Common myeloid progenitor, CD34-positive (primary cell): ENCODE measurements around the gene CRYL1.

Experiments
- CTCF ChIA-PET: fragments of 350-600 bp; sonication (Branson Sonifier 250); formaldehyde crosslinking; loops from one replicate; lab custom pipeline; 2021; ENCODE audit warnings: antibody characterized with exemption; lab: Charles Lee
- POLR2A ChIA-PET: fragments of 350-600 bp; sonication (Branson Sonifier 250); formaldehyde crosslinking; loops from one replicate; lab custom pipeline; 2021; ENCODE audit warnings: antibody characterized with exemption; lab: Charles Lee
- DNase-seq, 3 donors: peaks; one replicate each; pipeline versions ENCODE4 v3.0.0 to v3.0.0-alpha.2; 2013
- H3K27ac ChIP-seq, 2 experiments: 1 replicate in 1 of 2; 2 replicates in 1 of 2; pipeline ENCODE4 v1.7.0; 2013; ENCODE audit warnings: inconsistent platforms in 2 of 2, low read length in 2 of 2, mild to moderate bottlenecking in 2 of 2, low read depth in 1 of 2, moderate library complexity in 1 of 2; ENCODE audit not compliant: severe bottlenecking in 2 of 2, insufficient read depth in 1 of 2, poor library complexity in 1 of 2
- H3K27me3 ChIP-seq, 5 experiments: replicated peaks in 2 of 5; 1 replicate in 3 of 5; 2 replicates in 2 of 5; pipeline versions ENCODE4 v1.6.1 to v1.7.0; 2013; ENCODE audit warnings: low read length in 4 of 5, mild to moderate bottlenecking in 2 of 5, moderate library complexity in 2 of 5, inconsistent platforms in 1 of 5; ENCODE audit not compliant: insufficient read depth in 5 of 5, control insufficient read depth in 4 of 5
- H3K36me3 ChIP-seq, 4 experiments: 1 replicate in 2 of 4; 2 replicates in 2 of 4; pipeline versions ENCODE4 v1.6.1 to v1.7.0; 2013; ENCODE audit warnings: low read length in 3 of 4, control low read depth in 1 of 4, mild to moderate bottlenecking in 1 of 4; ENCODE audit not compliant: control insufficient read depth in 4 of 4, insufficient read depth in 4 of 4
- H3K4me1 ChIP-seq, 4 experiments: 1 replicate in 3 of 4; 2 replicates in 1 of 4; pipeline versions ENCODE4 v1.6.1 to v1.7.1; 2013; ENCODE audit warnings: low read length in 3 of 4, mild to moderate bottlenecking in 3 of 4, control low read depth in 1 of 4, inconsistent platforms in 1 of 4, moderate library complexity in 1 of 4; ENCODE audit not compliant: control insufficient read depth in 4 of 4, insufficient read depth in 4 of 4; ENCODE audit errors: control extremely low read depth in 1 of 4
- H3K4me3 ChIP-seq, 7 experiments: 1 replicate in 4 of 7; 2 replicates in 3 of 7; pipeline versions ENCODE4 v1.5.1 to v1.7.0; 2013; ENCODE audit warnings: mild to moderate bottlenecking in 7 of 7, low read length in 6 of 7, moderate library complexity in 6 of 7, inconsistent platforms in 2 of 7, low read depth in 2 of 7, control low read depth in 1 of 7; ENCODE audit not compliant: insufficient read depth in 4 of 7, control insufficient read depth in 1 of 7; ENCODE audit errors: extremely low read depth in 1 of 7
- H3K9me3 ChIP-seq, 5 experiments: 1 replicate in 4 of 5; 2 replicates in 1 of 5; pipeline versions ENCODE4 v1.6.1 to v1.7.1; 2013; ENCODE audit warnings: low read length in 4 of 5, mild to moderate bottlenecking in 2 of 5, inconsistent platforms in 1 of 5, low read depth in 1 of 5, moderate library complexity in 1 of 5; ENCODE audit not compliant: control insufficient read depth in 4 of 5, insufficient read depth in 2 of 5; ENCODE audit errors: control extremely low read depth in 1 of 5
- WGBS: methylation state at CpG from one replicate; pipeline ENCODE4 v1.1.5; 2013; ENCODE audit not compliant: insufficient coverage; 5-methylcytosine and 5-hydroxymethylcytosine counted together

CRYL1 gene

GRCh38 chr13:20430296-20430695 is 95.4 kb downstream of the CRYL1 start:
- WGBS = 79% methylated on average over 4 of the region's 4 CpGs
- CTCF ChIA-PET = no interaction called here
- no peaks in the 10 kb centered on the region for H3K27me3 ChIP-seq
- H3K9me3 ChIP-seq = no peaks in the 10 kb centered on the region
- no peak for DNase-seq
- no peak overlapping the region for H3K27ac ChIP-seq
- H3K4me1 ChIP-seq = peaks cover 0 to 8% (median 2%) of the 10 kb centered on the region in 4 experiments
- peaks cover 0 to 12% (median 2%) of the 10 kb centered on the region in 4 experiments for H3K36me3 ChIP-seq
- no peak overlapping the region for H3K4me3 ChIP-seq
- POLR2A ChIA-PET = no interaction called here

- peaks cover 0 to 8% (median 2%) of the 10 kb centered on the region in 4 experiments for H3K4me1 ChIP-seq
- CTCF ChIA-PET = no interaction called here
- WGBS = 100% methylated on average over 9 of the region's 9 CpGs
- no peak overlapping the region for H3K27ac ChIP-seq
- DNase-seq = no peak
- peaks cover 0 to 18% (median 4%) of the 10 kb centered on the region in 4 experiments for H3K36me3 ChIP-seq
- no peak overlapping the region for H3K4me3 ChIP-seq
- POLR2A ChIA-PET = no interaction called here
- H3K27me3 ChIP-seq = no peaks in the 10 kb centered on the region
- H3K9me3 ChIP-seq = no peaks in the 10 kb centered on the region
Measured at GRCh38 chr13:20429682-20430081, 96.0 kb downstream of the CRYL1 start.

GRCh38 chr13:20428666-20429644 is 96.7 kb downstream of the CRYL1 start:
- Histone ChIP-seq H3K4me3 (no peak overlapping the region), H3K27me3 (no peaks in the 10 kb centered on the region), H3K4me1 (peaks cover 0 to 8% (median 2%) of the 10 kb centered on the region in 4 experiments), H3K36me3 (peaks cover 0 to 20% (median 4%) of the 10 kb centered on the region in 4 experiments), H3K27ac (no peak overlapping the region), H3K9me3 (no peaks in the 10 kb centered on the region)
- WGBS = 98% methylated on average over 8 of the region's 11 CpGs
- CTCF ChIA-PET = no interaction called here
- POLR2A ChIA-PET = no interaction called here
- no peak for DNase-seq

GRCh38 chr13:20426766-20427448 is 98.8 kb downstream of the CRYL1 start:
- DNase-seq = no peak
- Histone ChIP-seq H3K27me3 (no peaks in the 10 kb centered on the region), H3K27ac (no peak overlapping the region), H3K4me1 (peaks cover 0 to 4% (median 0%) of the 10 kb centered on the region in 4 experiments), H3K9me3 (no peaks in the 10 kb centered on the region), H3K36me3 (peaks cover 0 to 24% (median 4%) of the 10 kb centered on the region in 4 experiments), H3K4me3 (no peak overlapping the region)
- ChIA-PET POLR2A (interaction anchor here (0.5 kb wide), 1 partner anchor 15 kb away, joined by 3 read pairs; no protein-coding TSS in a partner anchor), CTCF (no interaction called here)
- 94% methylated on average over 9 of the region's 11 CpGs for WGBS

- ChIA-PET POLR2A (no interaction called here), CTCF (interaction anchor here (1.5 kb wide), 1 partner anchor 9 kb away, joined by 3 read pairs; no protein-coding TSS in a partner anchor)
Measured at GRCh38 chr13:20425819-20426219, 99.8 kb downstream of the CRYL1 start.

GRCh38 chr13:20424949-20425348 is 100.7 kb downstream of the CRYL1 start:
- H3K4me1 ChIP-seq = no peaks in the 10 kb centered on the region
- CTCF ChIA-PET = interaction anchor here (1.5 kb wide), 1 partner anchor 8 kb away, joined by 3 read pairs; no protein-coding TSS in a partner anchor

More at GRCh38 chr13:20425819-20426219, 99.8 kb downstream of the CRYL1 start:
- peaks cover 0 to 16% (median 4%) of the 10 kb centered on the region in 4 experiments for H3K36me3 ChIP-seq
- no peak overlapping the region for H3K4me3 ChIP-seq
- DNase-seq = no peak
- no peaks in the 10 kb centered on the region for H3K27me3 ChIP-seq
- H3K4me1 ChIP-seq = peaks cover 0 to 4% (median 0%) of the 10 kb centered on the region in 4 experiments
- H3K9me3 ChIP-seq = no peaks in the 10 kb centered on the region
- no peak overlapping the region for H3K27ac ChIP-seq
- WGBS = 90% methylated on average over 5 of the region's 7 CpGs

More at GRCh38 chr13:20424949-20425348, 100.7 kb downstream of the CRYL1 start:
- DNase-seq = peak in 2 of 3 donors; percentile 20 to 36
- 76% methylated on average over 12 of the region's 12 CpGs for WGBS
- H3K36me3 ChIP-seq = peaks cover 0 to 16% (median 4%) of the 10 kb centered on the region in 4 experiments
- no peaks in the 10 kb centered on the region for H3K27me3 ChIP-seq
- no peaks in the 10 kb centered on the region for H3K9me3 ChIP-seq
- H3K27ac ChIP-seq = no peak overlapping the region
- POLR2A ChIA-PET = no interaction called here
- H3K4me3 ChIP-seq = no peak overlapping the region
